Loucy (cell line): ENCODE measurements around the gene PARP1.

Source experiments
- H2AFZ ChIP-seq: fragments of 200-600 bp; sonication (generic); 2 replicates; pipeline ENCODE4 v1.6.0; 2016; ENCODE audit warnings: antibody characterized with exemption, mild to moderate bottlenecking, low read length, moderate library complexity
- H3F3A ChIP-seq: fragments of 200-600 bp; 2 replicates; pipeline ENCODE4 v1.6.0; 2016; ENCODE audit warnings: antibody characterized with exemption, low read depth, mild to moderate bottlenecking
- H3K27me3 ChIP-seq: fragments of 200-600 bp; sonication (generic); 2 replicates; pipeline ENCODE4 v1.6.1; 2014; ENCODE audit warnings: low read length, mild to moderate bottlenecking; ENCODE audit not compliant: insufficient read depth, poor library complexity, severe bottlenecking
- H3K36me3 ChIP-seq: fragments of 200-600 bp; sonication (generic); 2 replicates; pipeline ENCODE4 v1.6.1; 2016; ENCODE audit warnings: low read length; ENCODE audit not compliant: insufficient read depth
- H3K4me1 ChIP-seq: fragments of 200-600 bp; sonication (generic); 2 replicates; pipeline ENCODE4 v1.5.1; 2014; ENCODE audit warnings: low read length, mild to moderate bottlenecking; ENCODE audit not compliant: insufficient read depth, poor library complexity, severe bottlenecking
- H3K4me2 ChIP-seq: fragments of 200-600 bp; sonication (generic); 2 replicates; pipeline ENCODE4 v1.6.0; 2014; ENCODE audit warnings: antibody characterized with exemption, low read length, low read depth, mild to moderate bottlenecking; ENCODE audit not compliant: poor library complexity, severe bottlenecking
- H3K4me3 ChIP-seq: fragments of 200-600 bp; sonication (generic); 2 replicates; pipeline ENCODE4 v1.5.1; 2014; ENCODE audit warnings: low read length, mild to moderate bottlenecking, mixed read lengths; ENCODE audit not compliant: poor library complexity, severe bottlenecking
- H3K79me2 ChIP-seq: fragments of 200-600 bp; sonication (generic); 2 replicates; pipeline ENCODE4 v1.6.1; 2014; ENCODE audit warnings: low read length; ENCODE audit not compliant: insufficient read depth
- H3K9ac ChIP-seq: fragments of 200-600 bp; sonication (generic); 2 replicates; pipeline ENCODE4 v1.6.0; 2014; ENCODE audit warnings: mild to moderate bottlenecking, low read depth, low read length, moderate library complexity; ENCODE audit not compliant: poor library complexity, severe bottlenecking
- H3K9me2 ChIP-seq: fragments of 200-600 bp; sonication (generic); replicated peaks from 2 replicates; pipeline ENCODE4 v1.6.1; 2016; ENCODE audit warnings: low read depth, low read length, mixed read lengths
- H3K9me3 ChIP-seq: fragments of 200-600 bp; sonication (generic); 2 replicates; pipeline ENCODE4 v1.6.1; 2014; ENCODE audit warnings: mild to moderate bottlenecking, antibody characterized with exemption, low read length, low read depth; ENCODE audit not compliant: insufficient read depth
- H4K20me1 ChIP-seq: fragments of 200-600 bp; sonication (generic); 2 replicates; pipeline ENCODE4 v1.6.0; 2014; ENCODE audit warnings: antibody characterized with exemption, low read length, mild to moderate bottlenecking; ENCODE audit not compliant: insufficient read depth, poor library complexity, severe bottlenecking
- CTCF ChIP-seq: fragments of 200-600 bp; sonication (generic); conservative IDR thresholded peaks from 2 replicates; pipeline ENCODE4 v1.5.1; 2014; ENCODE audit warnings: mild to moderate bottlenecking, antibody characterized with exemption, low read length
- EZH2phosphoT487 ChIP-seq: fragments of 200-600 bp; IDR thresholded peaks from 2 replicates; pipeline ENCODE4 v1.6.1; 2018; ENCODE audit warnings: antibody characterized with exemption, mild to moderate bottlenecking, moderate library complexity, borderline replicate concordance

The PARP1 gene

GRCh38 chr1:226406401-226406881, 1.5 kb downstream of the PARP1 start:
- TF ChIP-seq EZH2phosphoT487 (no peak), CTCF (peak; percentile 23; the same call in 1 of the 2 replicates)
- H3K4me2 ChIP-seq, result peak overlapping the region; percentile 98
- H3K79me2 ChIP-seq, result peaks cover 60% of the 10 kb centered on the region
- peaks cover 62% of the 10 kb centered on the region for H4K20me1 ChIP-seq
- H3K9me2 ChIP-seq, result no peaks in the 10 kb centered on the region
- H3K4me3 ChIP-seq, result peak overlapping the region; percentile 91
- no peak overlapping the region for H2AFZ ChIP-seq
- H3K4me1 ChIP-seq, result peaks cover 46% of the 10 kb centered on the region
- no peaks in the 10 kb centered on the region for H3K9me3 ChIP-seq
- peak overlapping the region; percentile 92 for H3K9ac ChIP-seq
- H3K27me3 ChIP-seq, result no peaks in the 10 kb centered on the region
- peaks cover 9% of the 10 kb centered on the region; the same call in 1 of the 2 replicates for H3K36me3 ChIP-seq
- no peaks in the 10 kb centered on the region for H3F3A ChIP-seq

GRCh38 chr1:226405411-226405988, 2.4 kb downstream of the PARP1 start:
- Histone ChIP-seq H3K4me1 (peaks cover 53% of the 10 kb centered on the region), H3K4me3 (peak overlapping the region; percentile 91), H3F3A (no peaks in the 10 kb centered on the region), H2AFZ (no peak overlapping the region), H3K36me3 (peaks cover 19% of the 10 kb centered on the region; the same call in 1 of the 2 replicates), H3K4me2 (peak overlapping the region; percentile 98), H3K9ac (peak overlapping the region; percentile 92), H3K27me3 (no peaks in the 10 kb centered on the region), H3K79me2 (peaks cover 70% of the 10 kb centered on the region), H3K9me3 (no peaks in the 10 kb centered on the region), H3K9me2 (no peaks in the 10 kb centered on the region), H4K20me1 (peaks cover 69% of the 10 kb centered on the region)
- no peak for TF ChIP-seq EZH2phosphoT487
- TF ChIP-seq CTCF, result no peak

- no peaks in the 10 kb centered on the region for H3K9me2 ChIP-seq
- peak overlapping the region; percentile 98 for H3K4me2 ChIP-seq
- H3K4me3 ChIP-seq, result peak overlapping the region; percentile 91
- no peaks in the 10 kb centered on the region for H3F3A ChIP-seq
- no peaks in the 10 kb centered on the region for H3K9me3 ChIP-seq
- no peak for TF ChIP-seq EZH2phosphoT487
- no peak for TF ChIP-seq CTCF
- peak overlapping the region; percentile 92 for H3K9ac ChIP-seq
- peaks cover 53% of the 10 kb centered on the region for H3K4me1 ChIP-seq
- peaks cover 25% of the 10 kb centered on the region; the same call in 1 of the 2 replicates for H3K36me3 ChIP-seq
- H3K27me3 ChIP-seq, result no peaks in the 10 kb centered on the region
- H4K20me1 ChIP-seq, result peaks cover 69% of the 10 kb centered on the region
- H3K79me2 ChIP-seq, result peaks cover 76% of the 10 kb centered on the region
- no peak overlapping the region for H2AFZ ChIP-seq
These were observed 3.0 kb downstream of the PARP1 start for GRCh38 chr1:226404904-226405222.
